Epidermal melanocyte (primary cell): Measurements from ENCODE around the gene SORCS1.

ENCODE experiments used
- DNase-seq: peaks from one replicate; pipeline ENCODE4 v3.0.0; 2011; ENCODE audit warnings: low spot score; ENCODE audit not compliant: insufficient read length

SORCS1 gene

DNA sequence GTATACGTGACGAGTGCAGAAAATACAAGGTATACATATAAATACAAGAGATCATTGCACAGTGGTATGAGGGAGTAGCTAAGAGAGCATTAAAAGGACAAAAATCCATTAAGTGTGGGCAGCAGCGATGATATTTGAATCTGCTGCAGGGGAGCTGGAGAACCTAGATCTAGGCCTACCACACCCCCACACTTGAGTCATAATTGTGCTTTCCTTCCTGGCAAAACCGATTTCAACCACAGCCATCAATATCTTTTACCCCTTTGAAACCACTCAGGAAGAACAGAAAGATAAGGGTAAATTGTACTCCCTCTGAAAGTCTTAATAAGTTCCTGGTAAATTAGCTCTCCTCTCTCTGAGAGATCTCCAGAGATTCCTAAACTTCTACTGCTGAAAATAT, 345.0 kb downstream of the SORCS1 start:
- DNase-seq: no peak

DNA sequence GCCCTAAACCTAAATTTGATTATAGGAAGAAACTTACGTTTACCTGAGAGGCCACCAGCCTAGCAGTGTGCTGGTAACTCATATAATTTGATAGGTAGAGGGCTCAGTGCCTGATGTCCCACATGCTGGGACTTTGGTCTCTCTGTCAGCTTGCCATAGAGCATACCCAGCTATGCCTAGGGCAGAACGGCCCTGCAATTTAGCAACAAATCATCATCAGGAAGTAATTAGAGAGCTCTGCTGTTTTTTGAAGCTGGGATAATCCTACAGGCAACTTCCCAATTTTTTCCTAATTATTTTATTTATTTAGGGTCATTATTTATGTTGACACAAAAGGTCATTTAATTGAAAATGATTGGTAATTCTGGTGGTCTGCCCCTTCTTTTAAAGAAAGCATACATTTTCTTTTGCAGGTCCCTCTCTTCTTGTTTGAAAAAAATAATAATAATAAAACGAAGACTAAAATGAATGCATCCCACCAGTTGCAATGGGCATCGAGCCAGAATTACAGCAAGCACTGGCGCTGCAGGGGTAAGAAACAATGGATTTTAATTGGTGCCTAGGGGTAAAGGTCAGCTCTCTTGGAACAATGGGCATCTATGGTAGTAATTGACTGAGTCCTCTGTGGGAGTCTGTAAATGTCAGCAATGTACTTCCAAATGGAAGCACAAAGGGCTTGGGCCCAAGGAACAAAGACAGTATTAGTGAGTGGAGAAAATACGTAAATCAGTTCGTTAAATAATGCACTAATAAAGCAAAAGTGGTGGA, 348.0 kb downstream of the SORCS1 start:
- no peak for DNase-seq

DNA sequence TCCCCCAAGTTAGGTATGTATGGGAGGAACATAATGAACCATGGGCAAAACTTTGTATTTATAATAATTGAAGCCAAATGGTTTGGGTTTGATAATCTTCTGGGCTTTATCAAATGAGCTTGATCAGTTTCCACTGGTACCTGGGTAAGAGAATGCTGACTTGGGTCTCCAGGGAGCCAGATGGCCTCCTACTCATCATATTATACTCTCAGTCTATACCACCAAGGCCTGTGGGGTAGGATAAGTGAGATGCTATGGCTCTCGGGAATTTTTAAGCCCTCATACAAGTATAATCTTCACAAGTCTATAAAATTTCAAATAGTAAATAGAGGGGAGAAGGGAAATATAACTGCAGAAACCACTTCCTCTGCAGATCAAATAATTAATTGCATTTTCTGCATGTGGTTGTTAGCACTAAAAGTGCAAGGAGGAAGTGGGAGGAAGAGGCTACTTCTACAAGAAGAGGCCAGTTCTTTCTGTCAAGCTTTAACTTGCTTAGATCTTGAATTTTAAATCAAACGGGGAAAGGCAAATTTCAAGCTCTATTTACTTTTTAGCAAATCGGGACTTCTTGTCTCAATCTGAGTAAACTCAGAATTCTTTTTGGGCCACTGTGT, 349.0 kb downstream of the SORCS1 start:
- no peak for DNase-seq

DNA sequence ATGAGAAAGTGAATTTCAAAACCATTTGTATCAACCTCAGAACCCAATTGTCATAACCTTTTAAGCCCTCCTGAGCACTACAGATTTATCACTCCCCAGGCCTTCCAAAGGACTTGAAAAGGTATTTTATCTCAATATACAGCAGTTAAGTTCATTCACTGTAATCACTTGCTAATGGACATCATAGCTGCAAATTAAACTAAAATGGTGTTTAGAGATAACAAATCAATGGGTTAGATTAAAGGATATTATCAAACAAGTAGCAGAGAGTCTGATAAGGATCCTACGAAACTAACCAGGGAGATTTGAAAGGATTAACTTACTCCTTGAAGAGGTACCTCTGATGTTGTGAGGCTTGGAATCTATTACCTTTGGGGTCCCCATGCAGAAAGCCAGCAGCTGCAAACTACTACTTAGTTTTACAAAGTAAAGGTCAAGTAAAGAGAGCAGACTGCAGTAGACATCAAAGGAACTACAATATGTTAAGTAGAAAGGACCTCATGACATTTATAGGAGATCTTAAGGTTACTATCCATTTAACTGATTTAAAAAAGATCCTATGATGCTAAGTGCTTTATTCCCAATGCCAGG, 359.4 kb downstream of the SORCS1 start:
- DNase-seq: no peak

DNA sequence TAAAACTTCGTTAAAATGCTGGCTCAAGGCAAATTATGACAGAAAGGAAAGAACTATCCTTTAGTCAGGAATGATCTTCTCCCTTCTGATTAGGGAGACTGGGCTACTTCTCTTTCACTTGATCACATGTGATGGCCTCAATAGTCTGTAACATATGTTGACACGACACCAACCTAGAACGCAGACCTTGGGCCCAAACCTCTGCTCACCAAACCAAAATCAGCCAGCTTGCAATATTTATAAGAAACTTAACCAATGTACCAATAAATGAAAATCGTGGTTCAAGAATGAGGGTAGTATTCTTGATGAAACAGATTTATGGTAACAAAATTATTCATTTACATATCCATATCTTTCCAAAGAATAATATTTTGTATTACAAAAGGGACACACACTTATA, 361.6 kb downstream of the SORCS1 start:
- DNase-seq: no peak

DNA sequence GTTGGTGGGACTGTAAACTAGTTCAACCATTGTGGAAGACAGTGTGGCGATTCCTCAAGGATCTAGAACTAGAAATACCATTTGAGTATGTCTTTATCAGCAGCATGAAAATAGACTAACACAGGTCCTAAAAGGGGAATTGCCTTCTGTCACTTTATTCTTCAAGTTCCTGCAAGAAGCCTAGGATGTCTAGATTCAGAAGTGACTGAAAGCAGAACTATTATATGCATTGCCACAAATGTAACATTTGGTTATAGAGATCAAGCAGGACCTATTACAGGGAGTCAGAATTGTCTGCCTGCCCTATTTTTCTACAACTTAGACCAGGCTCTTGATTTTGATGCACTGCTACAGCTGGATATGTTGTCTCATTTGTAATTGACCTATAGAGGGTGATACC, 364.7 kb downstream of the SORCS1 start:
- no peak for DNase-seq

DNA sequence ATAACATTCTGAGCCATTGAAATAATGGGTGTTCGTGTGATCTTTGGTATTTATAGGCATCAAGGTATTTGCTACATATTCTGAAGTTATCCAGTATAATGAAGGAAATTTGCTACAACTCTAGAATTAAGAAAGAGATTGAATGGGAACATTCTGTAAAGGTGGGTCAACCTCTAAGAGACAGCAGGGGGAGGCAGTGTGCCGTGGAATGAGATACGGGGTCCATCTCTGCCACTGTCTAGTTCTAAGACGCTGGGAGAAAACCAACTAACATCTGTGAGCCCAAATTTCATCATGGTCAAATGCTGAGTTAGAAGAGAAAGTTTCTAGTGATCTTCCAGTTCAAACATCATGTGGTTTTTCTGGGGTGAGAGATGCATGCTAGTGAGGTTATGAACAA, 368.9 kb downstream of the SORCS1 start:
- no peak for DNase-seq

DNA sequence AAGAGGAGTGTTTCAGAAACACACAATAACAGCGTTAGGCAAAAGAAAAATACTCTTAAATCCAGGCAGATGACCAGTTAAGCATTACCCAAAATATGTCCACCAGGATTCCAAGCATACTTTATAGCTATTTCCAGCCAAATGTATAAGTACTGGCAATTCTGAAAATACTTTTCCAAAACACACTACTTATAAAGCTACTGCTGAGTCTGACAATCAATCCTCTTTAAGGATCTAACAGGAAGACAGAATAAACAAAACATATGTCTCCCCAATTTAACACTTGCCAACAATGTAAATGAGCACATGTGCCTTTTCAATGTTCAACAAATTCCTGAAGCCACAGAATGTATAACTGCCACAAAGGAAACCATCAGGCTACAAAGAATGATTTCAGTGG, 370.9 kb downstream of the SORCS1 start:
- DNase-seq: no peak

DNA sequence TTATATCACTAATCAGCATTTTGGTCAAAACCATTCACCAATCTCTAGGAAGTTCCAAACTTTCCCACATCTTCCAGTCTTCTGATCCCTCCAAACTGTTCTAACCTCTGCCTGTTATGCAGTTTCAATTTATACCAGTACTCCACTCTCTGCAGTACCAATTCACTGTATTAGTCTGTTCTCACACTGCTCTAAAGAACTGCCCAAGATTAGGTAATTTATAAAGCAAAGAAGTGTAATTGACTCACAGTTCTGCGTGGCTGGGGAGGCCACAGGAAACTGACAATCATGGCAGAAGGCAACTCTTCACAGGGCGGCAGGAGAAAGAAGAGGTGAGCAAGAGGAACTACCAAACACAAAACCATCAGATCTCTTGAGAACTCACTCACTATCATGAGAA, 374.9 kb downstream of the SORCS1 start:
- DNase-seq: no peak

DNA sequence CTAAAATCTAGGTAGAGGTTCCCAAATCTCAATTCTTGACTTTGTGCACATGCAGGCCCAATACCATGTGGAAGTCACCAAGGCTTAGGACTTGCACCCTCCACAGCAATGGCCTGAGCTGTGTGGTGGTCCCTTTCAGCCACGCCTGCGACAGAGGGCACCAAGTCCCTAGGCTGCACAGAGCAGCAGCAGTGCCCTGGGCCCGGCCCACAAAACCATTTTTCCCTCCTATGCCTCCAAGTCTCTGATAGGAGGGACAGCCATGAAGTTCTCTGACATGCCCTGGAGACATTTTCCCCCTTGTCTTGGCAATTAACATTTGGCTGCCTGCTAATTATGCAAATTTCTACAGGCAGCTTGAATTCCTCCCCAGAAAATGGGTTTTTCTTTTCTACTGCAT, 375.5 kb downstream of the SORCS1 start:
- DNase-seq: no peak

DNA sequence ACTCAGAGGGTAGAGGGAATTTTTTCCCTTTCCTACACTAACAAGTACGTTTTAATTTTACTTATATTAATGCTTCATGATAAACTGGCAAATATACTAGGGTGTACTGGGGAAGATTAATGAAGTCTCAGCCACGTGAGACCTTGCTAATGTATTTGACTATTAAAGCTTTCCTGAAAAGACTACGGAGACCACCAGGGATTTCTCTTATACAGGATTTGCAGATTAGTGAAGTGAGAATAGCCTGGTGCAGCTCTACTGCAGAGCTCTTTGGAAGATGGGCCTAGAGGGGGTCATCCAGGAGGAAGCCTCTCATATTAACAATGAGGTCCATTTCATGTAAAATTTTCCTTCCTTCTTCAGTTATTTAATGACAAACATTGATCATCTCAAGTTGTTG, 379.0 kb downstream of the SORCS1 start:
- no peak for DNase-seq

DNA sequence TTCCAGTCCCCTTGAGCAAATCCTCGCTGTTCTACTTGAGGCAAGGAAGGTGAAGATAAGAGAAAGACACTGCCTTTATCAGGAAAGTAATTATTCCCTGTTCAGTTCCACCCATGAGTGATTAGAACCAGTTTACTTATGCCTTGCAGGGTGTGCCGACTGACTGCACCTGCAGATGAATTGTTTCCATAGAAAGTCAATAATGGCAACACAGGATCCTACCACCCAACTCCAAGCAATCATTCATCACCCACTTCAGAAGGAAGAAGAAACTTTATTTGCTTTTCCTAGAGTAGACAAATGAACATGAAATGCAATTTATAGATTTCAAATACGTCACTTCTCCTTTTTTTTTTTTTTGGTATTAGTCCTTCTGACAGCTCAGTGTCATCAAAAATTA, 383.9 kb downstream of the SORCS1 start:
- no peak for DNase-seq

DNA sequence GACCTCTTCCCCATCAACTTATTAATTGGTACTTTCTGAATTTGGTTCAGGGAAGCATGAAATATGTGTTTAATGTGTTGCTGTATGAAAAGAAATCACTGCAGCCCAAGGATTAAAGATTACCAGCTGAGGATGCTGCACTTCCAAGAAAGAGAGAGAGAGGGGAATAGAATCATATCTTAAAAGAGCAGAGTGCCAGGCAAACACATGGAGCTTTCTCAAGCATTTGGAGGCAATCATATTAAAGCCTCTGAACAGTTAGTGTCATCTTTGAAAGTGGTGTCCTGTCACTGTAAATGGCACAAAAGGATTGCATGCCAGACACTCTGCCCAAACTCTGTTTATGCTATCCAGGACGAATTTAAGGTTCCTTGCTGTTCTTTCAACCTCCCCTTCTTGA, 386.7 kb downstream of the SORCS1 start:
- no peak for DNase-seq

DNA sequence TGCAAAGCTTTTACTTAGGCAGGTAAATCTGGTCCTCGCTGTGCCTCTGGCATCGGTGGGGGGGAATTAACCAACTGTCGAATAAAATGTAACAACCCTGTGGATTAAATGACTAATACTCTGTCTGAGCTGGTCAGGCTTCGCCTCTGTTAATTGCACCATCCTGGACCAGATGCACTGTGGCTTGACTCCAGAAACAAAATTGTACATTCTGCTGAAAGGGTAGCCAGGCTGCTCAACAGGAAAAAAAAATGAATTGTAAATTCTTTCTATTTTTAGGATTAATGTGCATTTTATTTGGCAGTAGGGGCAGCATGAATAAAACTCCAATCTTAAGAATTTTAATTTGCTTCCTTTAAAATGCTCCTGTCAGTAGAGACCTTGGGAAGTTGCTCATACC, 389.4 kb downstream of the SORCS1 start:
- DNase-seq: peak; percentile 38

DNA sequence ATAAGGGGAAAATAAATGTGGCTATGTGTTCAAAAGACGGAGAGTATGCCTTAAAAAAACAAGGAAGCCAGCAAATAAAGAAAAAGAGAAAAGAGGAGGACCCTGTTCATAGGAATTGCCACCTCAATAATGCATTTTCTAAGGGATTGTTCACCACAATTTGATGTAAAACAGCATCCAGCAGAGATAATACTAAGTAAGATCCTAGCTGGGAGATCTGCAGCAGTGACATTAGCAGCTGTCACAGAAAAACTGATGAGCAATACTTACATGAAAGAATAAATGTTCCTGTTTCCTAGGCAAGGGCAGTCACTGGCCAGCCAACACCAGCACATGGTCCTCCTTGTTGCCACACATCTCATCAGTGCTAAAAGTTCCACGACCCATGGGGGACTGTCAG, 391.5 kb downstream of the SORCS1 start:
- DNase-seq: no peak

DNA sequence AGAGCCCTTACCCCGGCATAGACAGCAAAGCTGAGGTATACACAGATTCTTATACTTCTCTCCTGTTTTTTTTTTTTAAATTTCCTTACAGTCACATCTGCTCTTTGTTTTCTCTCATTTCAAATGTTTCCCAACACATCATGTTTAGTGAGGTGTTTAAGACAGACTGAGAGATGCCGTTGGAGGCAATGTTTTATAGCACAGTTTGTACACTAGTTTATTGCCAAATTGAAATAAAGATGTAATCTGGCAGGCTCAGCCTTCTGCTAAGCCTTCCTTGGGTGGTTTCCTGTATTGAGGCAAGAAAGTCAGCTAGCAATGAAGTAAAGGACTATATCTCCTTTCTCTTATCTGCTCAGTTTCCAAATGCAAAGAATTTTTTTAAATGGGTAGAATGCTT, 393.4 kb downstream of the SORCS1 start:
- peak; percentile 25 for DNase-seq

DNA sequence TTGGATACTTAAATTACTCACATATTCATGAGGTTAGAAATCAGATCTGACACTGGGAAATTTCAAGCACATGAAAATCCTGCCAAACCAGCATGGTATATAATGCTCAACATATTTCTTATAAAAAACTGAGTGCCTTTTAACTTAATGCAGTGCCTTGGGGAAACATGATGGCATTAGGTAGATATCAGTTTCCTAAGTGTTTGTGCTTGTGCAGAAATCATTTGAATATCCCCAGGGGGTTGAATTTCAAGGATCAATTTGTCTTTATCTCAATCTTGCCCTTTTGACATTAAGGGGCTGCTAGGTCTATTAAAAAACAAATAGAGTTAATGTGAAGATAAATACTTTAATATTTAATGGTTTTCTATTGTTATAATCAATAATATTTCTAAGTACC, 396.3 kb downstream of the SORCS1 start:
- no peak for DNase-seq

DNA sequence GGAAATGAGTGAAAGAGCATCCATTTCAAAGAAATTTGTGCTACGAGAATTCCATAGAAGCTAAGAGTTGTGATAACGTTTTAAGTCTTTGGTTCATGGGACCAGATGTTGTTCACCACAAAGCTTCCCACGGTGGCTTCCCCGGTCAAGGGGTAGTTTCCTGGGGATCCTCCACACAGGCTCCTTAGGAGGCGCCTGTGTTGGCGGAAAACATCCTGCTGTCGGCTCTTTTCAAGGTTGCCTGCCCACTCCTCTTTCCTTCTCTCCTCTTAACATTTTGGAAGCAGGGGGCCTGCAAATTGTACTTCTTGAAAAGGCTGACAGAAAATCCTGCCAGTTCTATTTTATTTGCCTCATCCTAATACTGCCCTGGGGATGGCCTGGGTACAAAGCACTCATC, 398.6 kb downstream of the SORCS1 start:
- DNase-seq: no peak

DNA sequence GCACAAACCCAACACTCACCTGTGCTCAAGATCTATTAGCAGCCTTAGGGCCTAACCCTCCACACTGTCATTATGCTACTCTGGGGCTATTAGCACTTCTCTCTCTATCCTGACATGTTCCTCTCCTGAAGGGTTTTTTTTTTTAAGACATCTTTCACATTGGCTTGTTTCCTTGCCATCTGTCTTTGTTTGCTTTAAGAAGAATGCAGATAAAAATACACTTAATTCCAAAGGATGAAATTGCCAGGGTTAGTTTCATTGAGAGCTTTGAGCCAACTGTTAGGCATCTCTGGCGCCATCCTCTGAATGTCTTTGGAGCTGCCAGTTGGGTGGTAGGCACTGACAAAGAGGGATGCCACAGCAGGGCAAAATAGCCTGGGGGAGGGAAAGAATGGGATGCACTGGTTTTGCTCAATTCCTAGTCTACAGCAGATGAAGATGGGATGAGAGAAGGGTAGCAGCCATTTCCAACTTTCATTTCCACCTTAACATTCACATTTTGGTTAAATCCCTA, 399.2 kb downstream of the SORCS1 start:
- DNase-seq: no peak

DNA sequence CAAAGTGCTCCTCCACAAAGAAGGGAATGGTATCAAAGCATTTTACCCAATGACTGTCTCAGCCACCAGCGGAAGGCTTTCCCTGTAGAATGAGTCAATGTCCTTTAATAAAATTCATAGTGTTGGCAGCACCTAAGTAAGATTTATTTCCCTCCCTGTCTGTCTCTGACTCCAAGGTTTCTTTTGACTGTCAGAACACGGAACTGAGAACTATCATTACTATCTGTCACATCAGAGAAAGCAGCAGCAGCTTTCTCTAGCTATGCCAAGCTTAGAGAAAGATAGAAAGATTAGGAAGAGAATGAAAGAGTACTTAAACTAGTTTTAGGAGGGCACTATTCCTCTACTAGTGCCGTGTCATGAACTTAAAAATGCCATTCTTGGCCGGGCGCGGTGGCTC, 400.1 kb downstream of the SORCS1 start:
- no peak for DNase-seq

DNA sequence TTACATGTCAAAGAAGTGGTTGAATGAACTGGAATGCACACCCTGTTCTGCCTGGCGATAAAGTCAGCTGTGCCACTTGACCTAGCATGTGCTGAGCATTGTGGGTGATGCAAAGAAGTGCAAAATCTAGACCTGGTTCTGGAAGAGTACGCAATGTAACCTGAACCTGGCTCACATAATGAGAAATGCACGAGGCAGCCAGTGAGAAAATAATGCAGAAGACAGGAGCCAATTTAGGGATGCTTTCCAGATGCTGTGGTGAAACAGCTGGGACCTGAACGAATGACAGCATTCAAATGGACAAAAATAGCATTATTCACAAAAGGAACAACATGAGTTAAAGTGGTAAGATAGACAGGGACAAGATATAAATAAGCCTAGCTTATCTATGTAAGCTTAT, 402.6 kb downstream of the SORCS1 start:
- no peak for DNase-seq

DNA sequence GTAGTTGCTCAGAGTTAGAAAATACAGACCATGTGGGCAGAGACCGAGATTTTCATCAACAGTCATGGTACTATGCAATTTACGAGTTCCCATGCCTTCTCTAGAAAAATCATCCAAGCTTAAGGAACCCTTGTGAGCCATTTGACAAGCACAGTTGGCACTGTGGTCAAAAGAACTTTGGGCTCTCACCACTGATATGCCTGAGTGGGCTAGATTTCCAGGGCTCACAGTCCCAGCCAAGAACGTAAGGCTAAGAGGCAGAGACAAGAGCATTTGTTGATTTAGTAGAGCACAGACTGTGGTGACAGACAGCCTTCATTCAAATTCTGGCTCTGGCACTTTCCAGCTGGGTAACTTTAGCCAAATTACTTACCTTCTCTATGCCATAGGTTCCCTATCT, 407.0 kb downstream of the SORCS1 start:
- no peak for DNase-seq

DNA sequence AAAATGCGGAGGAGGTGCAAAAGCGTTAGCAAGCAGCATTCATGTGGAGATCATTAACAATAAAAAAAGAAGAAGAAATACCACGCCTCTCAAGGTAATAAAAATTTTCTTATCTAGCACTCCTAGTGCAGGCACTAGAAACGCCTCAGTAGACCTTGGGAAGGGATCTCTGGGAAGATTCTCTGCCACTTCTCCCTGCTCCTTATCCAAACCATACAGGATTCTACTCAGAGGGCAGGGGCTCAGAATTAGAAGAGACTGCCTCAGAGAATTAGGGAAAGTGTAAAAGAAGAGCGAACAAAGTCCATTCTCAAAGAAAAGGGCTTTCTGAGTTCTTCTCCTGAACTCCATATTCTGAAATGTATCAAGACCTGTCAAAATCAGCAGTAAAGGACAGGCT, 413.4 kb downstream of the SORCS1 start:
- no peak for DNase-seq
